Measurements from ENCODE around the gene LRRC47.

LRRC47 gene

GRCh38 chr1:3733883-3734589 lies 62.3 kb downstream of the LRRC47 start:
- no peak for DNase-seq (ENCODE audit: low read depth, low spot score)

GRCh38 chr1:3733094-3733882 lies 63.0 kb downstream of the LRRC47 start:
- no peak for DNase-seq (ENCODE audit: low read depth, low spot score)

- no peak for DNase-seq (ENCODE audit: low read depth, low spot score)
Observed at GRCh38 chr1:3732434-3733093, 63.7 kb downstream of the LRRC47 start.

- no peak for DNase-seq (ENCODE audit: low read depth, low spot score)
Observed at GRCh38 chr1:3731583-3732433, 64.5 kb downstream of the LRRC47 start.

- DNase-seq (ENCODE audit: low read depth, low spot score) = no peak
Observed at GRCh38 chr1:3730543-3731247, 65.6 kb downstream of the LRRC47 start.

GRCh38 chr1:3729594-3730542 lies 66.4 kb downstream of the LRRC47 start:
- DNase-seq (ENCODE audit: low read depth, low spot score) = no peak

Data from activated naive CD8-positive, alpha-beta T cell treated with anti-CD3 and anti-CD28 coated beads, Interleukin-2, amount 50 U/mL, for 16 hours (primary cell).